ENCODE results near the gene TWF2. TPM values are rescaled to one million over a fixed set of nuclear protein-coding genes. Genes with fewer than 3 reads are reported as not detected.

TWF2 gene
- total RNA-seq, 2 donors from 2014 or later: 52.2 to 69.2 TPM

DNA sequence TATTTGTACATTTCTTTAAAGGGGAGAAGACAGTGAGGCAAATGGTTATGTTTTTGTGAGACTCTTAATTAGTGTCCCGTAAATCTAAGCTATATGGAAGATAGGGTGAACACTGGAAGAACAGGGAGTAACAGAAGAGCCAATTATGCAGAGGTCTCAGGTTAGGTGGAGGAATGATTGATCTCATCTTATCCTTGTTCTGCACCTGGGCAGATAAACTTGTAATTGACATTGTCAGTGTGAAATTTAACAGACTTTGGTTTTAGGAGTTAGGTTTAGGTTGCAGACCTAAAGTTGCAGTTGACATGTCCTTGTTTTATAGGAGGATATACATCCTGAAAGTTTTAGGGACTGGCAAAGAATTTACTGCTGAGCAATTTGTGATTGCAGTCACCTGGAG lies 3.1 kb upstream of the TWF2 start:
- DNase-seq (ENCODE audit: low spot score): no peak
- Histone ChIP-seq H3K27me3 (replicated peaks; ENCODE audit: insufficient read depth) (no peaks in the 10 kb centered on the region), H3K27ac (no peak overlapping the region), H3K9me3 (no peaks in the 10 kb centered on the region), H3K36me3 (no peaks in the 10 kb centered on the region), H3K4me3 (no peak overlapping the region), H3K4me1 (ENCODE audit: control insufficient read depth in 1 of 2, low read depth in 2 of 2) (peaks cover 16 to 54% of the 10 kb centered on the region in 2 donors)
- no peak for ATAC-seq (ENCODE audit: insufficient number of reproducible peaks, low FRiP score, low read depth)
- TF ChIP-seq, protein P1, sequence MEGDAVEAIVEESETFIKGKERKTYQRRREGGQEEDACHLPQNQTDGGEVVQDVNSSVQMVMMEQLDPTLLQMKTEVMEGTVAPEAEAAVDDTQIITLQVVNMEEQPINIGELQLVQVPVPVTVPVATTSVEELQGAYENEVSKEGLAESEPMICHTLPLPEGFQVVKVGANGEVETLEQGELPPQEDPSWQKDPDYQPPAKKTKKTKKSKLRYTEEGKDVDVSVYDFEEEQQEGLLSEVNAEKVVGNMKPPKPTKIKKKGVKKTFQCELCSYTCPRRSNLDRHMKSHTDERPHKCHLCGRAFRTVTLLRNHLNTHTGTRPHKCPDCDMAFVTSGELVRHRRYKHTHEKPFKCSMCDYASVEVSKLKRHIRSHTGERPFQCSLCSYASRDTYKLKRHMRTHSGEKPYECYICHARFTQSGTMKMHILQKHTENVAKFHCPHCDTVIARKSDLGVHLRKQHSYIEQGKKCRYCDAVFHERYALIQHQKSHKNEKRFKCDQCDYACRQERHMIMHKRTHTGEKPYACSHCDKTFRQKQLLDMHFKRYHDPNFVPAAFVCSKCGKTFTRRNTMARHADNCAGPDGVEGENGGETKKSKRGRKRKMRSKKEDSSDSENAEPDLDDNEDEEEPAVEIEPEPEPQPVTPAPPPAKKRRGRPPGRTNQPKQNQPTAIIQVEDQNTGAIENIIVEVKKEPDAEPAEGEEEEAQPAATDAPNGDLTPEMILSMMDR (IDR thresholded peaks at IDR 0.05): no peak

DNA sequence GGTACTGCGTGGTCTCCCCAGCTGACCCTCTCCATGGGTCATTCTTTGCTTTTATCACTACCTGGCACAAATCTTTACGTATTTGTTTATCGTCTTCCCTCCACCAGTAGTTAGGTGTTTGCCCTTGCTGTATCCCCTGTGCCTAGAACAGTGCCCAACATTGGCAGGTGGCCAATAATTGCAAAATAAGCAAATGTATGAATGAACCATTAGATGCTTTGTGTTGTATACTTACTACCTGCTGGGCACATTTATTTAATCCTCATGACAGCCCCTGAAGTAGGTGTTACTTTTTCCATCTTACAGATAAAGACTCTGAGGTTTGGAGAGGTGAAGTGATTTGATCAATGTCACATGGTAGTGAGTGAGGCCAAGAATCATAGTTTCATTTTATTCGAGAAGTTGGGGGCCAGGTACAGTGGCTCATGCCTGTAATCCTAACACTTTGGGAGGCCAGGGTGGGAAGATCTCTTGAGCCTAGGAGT lies 2.0 kb upstream of the TWF2 start:
- peaks cover 22 to 54% of the 10 kb centered on the region in 2 donors for H3K4me1 ChIP-seq (ENCODE audit: control insufficient read depth in 1 of 2, low read depth in 2 of 2)
- TF ChIP-seq, protein P1 (IDR thresholded peaks at IDR 0.05): no peak
- ATAC-seq (ENCODE audit: insufficient number of reproducible peaks, low FRiP score, low read depth) (no peak), DNase-seq (ENCODE audit: low spot score) (no peak)
- H3K36me3 ChIP-seq: no peaks in the 10 kb centered on the region
- H3K9me3 ChIP-seq: no peaks in the 10 kb centered on the region
- H3K27ac ChIP-seq: no peak overlapping the region
- no peak overlapping the region for H3K4me3 ChIP-seq
- no peaks in the 10 kb centered on the region for H3K27me3 ChIP-seq (replicated peaks; ENCODE audit: insufficient read depth)

DNA sequence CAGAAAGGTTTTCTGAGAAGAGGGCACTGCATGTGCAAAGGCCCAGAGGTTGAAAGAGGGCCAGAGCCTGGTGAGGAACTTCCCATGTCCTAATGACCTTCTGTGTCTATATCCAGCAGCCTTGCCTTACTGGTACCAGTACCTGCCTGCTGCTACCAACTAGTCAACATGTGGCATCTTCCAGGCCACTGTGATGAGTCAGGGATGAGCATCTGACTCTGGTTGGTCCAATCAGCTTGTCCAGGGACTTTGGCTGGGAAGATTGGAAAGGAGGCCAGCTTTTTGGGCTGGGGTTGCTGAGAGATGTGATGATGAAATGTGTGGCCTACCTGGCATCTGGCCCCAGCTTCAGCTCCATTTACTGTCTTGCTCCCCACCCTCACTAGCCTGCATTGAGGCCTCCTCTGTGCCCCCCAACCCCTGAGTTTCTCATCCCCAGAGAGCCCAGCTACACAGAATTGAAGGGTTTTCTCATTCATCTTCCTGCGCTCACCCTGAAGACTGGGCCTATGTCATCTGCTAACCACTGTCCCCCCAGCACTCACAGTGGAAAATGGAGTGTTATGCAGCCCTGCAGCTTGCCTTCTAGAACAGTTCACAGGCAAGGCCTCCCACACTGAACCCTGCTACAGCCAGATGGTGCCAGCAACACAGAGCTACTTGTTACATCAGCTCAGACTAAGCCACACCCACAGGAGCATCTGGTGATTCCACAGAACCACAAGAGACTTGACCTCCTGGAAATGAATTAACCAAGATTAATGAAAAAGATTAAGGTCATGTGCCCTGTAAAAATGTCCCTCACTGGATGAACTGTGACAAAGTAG lies 1.3 kb upstream of the TWF2 start:
- Histone ChIP-seq H3K36me3 (no peaks in the 10 kb centered on the region), H3K9me3 (no peaks in the 10 kb centered on the region), H3K4me1 (ENCODE audit: control insufficient read depth in 1 of 2, low read depth in 2 of 2) (peaks cover 26 to 60% of the 10 kb centered on the region in 2 donors), H3K27me3 (replicated peaks; ENCODE audit: insufficient read depth) (no peaks in the 10 kb centered on the region), H3K4me3 (peak overlapping the region; percentile 96), H3K27ac (peak overlapping the region; percentile 75 to 84)
- TF ChIP-seq, protein P1 (IDR thresholded peaks at IDR 0.05): no peak
- ATAC-seq (ENCODE audit: insufficient number of reproducible peaks, low FRiP score, low read depth) (no peak), DNase-seq (ENCODE audit: low spot score) (no peak)

DNA sequence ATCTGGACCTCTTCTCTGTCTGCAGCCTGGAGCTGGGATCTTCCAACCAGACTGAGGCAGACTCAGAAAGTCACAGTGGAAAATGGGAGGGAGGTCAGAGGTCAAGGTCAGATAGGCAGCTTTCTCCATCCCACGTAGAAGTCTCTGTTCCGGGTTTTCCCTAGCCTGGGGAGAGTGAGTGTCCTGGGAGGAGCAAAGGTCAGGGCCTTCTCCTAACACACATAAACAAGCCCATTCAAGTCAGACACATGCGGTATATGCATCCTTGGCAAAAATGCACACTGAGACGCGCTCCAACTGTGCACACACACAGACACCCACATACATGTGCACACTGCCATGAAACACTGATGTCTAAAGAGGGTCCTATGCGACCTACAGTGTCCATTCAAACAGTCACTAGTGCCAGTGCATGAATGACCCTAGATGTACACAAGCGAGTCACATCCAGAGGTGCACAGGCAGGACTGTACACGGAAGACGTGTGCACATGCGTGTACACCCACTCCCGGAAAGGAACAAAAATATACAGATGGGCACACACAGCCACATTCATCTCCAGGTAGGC lies 681 bp downstream of the TWF2 start:
- TF ChIP-seq, protein P1 (IDR thresholded peaks at IDR 0.05): no peak
- no peaks in the 10 kb centered on the region for H3K9me3 ChIP-seq
- H3K4me1 ChIP-seq (ENCODE audit: control insufficient read depth in 1 of 2, low read depth in 2 of 2): peaks cover 26 to 48% of the 10 kb centered on the region in 2 donors
- peaks cover 6% of the 10 kb centered on the region for H3K36me3 ChIP-seq
- ATAC-seq (ENCODE audit: insufficient number of reproducible peaks, low FRiP score, low read depth) (peak; percentile 11), DNase-seq (ENCODE audit: low spot score) (no peak)
- peak overlapping the region; percentile 75 to 84 for H3K27ac ChIP-seq
- H3K27me3 ChIP-seq (replicated peaks; ENCODE audit: insufficient read depth): no peaks in the 10 kb centered on the region
- peak overlapping the region; percentile 96 for H3K4me3 ChIP-seq

DNA sequence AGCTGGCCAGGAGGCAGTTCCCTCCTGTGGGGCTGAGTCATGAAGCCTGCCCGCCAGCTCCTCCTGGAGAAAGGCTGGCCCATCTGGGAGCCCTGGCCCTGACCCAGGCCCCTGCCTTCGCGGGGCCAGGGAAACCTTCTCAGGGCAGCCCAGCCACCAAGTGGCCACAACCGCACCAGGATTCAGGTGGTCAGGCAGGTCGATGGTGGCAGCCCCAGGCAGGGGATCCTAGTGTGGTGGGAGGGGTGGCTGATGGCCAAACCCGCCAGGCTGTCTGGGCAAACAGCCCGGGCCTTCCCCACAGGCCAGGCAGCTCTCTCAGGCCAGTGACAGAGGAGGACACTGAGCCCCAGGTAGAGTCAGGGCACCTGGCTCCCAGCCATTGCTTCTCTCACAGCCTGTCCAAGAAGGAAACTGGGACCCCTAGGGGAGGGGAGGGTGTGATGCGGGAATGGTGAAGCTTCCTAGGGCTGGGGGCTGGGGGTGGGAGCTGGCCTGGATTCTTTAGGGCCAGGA lies 1.2 kb downstream of the TWF2 start:
- peak; percentile 60 for DNase-seq (ENCODE audit: low spot score)
- Histone ChIP-seq H3K9me3 (no peaks in the 10 kb centered on the region), H3K27me3 (replicated peaks; ENCODE audit: insufficient read depth) (no peaks in the 10 kb centered on the region), H3K4me3 (peak overlapping the region; percentile 96), H3K27ac (peak overlapping the region; percentile 75 to 84), H3K4me1 (ENCODE audit: control insufficient read depth in 1 of 2, low read depth in 2 of 2) (peaks cover 26 to 48% of the 10 kb centered on the region in 2 donors), H3K36me3 (peaks cover 9% of the 10 kb centered on the region)
- TF ChIP-seq, protein P1 (IDR thresholded peaks at IDR 0.05): no peak
- no peak for ATAC-seq (ENCODE audit: insufficient number of reproducible peaks, low FRiP score, low read depth)
